HepG2 (cell line): Measurements from ENCODE around the gene TMEM129. TPM values are rescaled to one million over a fixed set of nuclear protein-coding genes. Genes with fewer than 3 reads are reported as not detected.

Experiments
- ATF1 ChIP-seq: IDR thresholded peaks from 2 replicates; pipeline ENCODE4 v1.6.1; 2016; ENCODE audit warnings: mild to moderate bottlenecking, control low read depth
- ATF6 ChIP-seq: sonication (generic); formaldehyde crosslinking; conservative IDR thresholded peaks from 2 replicates; pipeline ENCODE4 v1.4.0; 2020; ENCODE audit warnings: missing genetic modification reagents
- CENPX ChIP-seq: sonication (generic); formaldehyde crosslinking; IDR thresholded peaks from 2 replicates; pipeline ENCODE4 v1.9.0; 2021; ENCODE audit warnings: mild to moderate bottlenecking, missing genetic modification reagents, moderate library complexity
- ELK4 ChIP-seq: sonication (generic); formaldehyde crosslinking; IDR thresholded peaks from 2 replicates; pipeline ENCODE4 v1.9.0; 2021; ENCODE audit warnings: missing genetic modification reagents, borderline replicate concordance
- GTF3A ChIP-seq: sonication (generic); formaldehyde crosslinking; conservative IDR thresholded peaks from 2 replicates; pipeline ENCODE4 v1.4.0; 2020; ENCODE audit warnings: mild to moderate bottlenecking, missing genetic modification reagents
- HMGA1 ChIP-seq: sonication (generic); formaldehyde crosslinking; conservative IDR thresholded peaks from 2 replicates; pipeline ENCODE4 v1.4.0; 2020; ENCODE audit warnings: missing genetic modification reagents
- HOXA5 ChIP-seq: sonication (generic); formaldehyde crosslinking; IDR thresholded peaks from 2 replicates; pipeline ENCODE4 v1.4.0; 2020; ENCODE audit warnings: missing genetic modification reagents
- LCORL ChIP-seq, 2 experiments: fragments of 450-650 bp in 1 of 2; sonication (generic) in 1 of 2; formaldehyde crosslinking in 1 of 2; IDR thresholded peaks; 2 replicates each; pipeline versions ENCODE4 v1.5.0 to v1.6.1; 2017 to 2020; ENCODE audit warnings: antibody characterized with exemption in 1 of 2, missing genetic modification reagents in 1 of 2
- POLR2A ChIP-seq, 2 experiments: IDR thresholded peaks; 2 replicates each; pipeline ENCODE4 v1.6.1; 2011; ENCODE audit warnings: low read depth in 2 of 2, low read length in 2 of 2, mild to moderate bottlenecking in 1 of 2, moderate library complexity in 1 of 2; ENCODE audit not compliant: insufficient read depth in 1 of 2
- REXO4 ChIP-seq: sonication (generic); formaldehyde crosslinking; IDR thresholded peaks from 2 replicates; pipeline ENCODE4 v1.8.0; 2022; ENCODE audit warnings: missing genetic modification reagents, mild to moderate bottlenecking, borderline replicate concordance
- TBX3 ChIP-seq: fragments of 450-650 bp; IDR thresholded peaks from 2 replicates; pipeline ENCODE4 v1.6.1; 2017; ENCODE audit warnings: antibody characterized with exemption, mild to moderate bottlenecking, inconsistent platforms, borderline replicate concordance
- TCF7L2 ChIP-seq: IDR thresholded peaks from 2 replicates; pipeline ENCODE4 v1.6.1; 2011; ENCODE audit warnings: mild to moderate bottlenecking, low read depth, low read length, moderate library complexity
- TFE3 ChIP-seq: IDR thresholded peaks from 2 replicates; pipeline ENCODE4 v1.6.1; 2016
- ZEB1 ChIP-seq: IDR thresholded peaks from 2 replicates; pipeline ENCODE4 v1.6.1; 2012; ENCODE audit warnings: mild to moderate bottlenecking, low read depth, inconsistent platforms; ENCODE audit not compliant: insufficient replicate concordance
- ZNF280D ChIP-seq: sonication (generic); formaldehyde crosslinking; IDR thresholded peaks from 2 replicates; pipeline ENCODE4 v1.5.1; 2020; ENCODE audit warnings: mild to moderate bottlenecking, missing genetic modification reagents
- ZNF296 ChIP-seq: sonication (generic); formaldehyde crosslinking; conservative IDR thresholded peaks from 2 replicates; pipeline ENCODE4 v1.5.0; 2020; ENCODE audit warnings: mild to moderate bottlenecking, missing genetic modification reagents
- ZNF367 ChIP-seq: sonication (generic); formaldehyde crosslinking; IDR thresholded peaks from 2 replicates; pipeline ENCODE4 v1.4.0; 2020; ENCODE audit warnings: missing genetic modification reagents, borderline replicate concordance
- ZNF605 ChIP-seq: sonication (generic); formaldehyde crosslinking; IDR thresholded peaks from 2 replicates; pipeline ENCODE4 v1.8.0; 2022; ENCODE audit warnings: mild to moderate bottlenecking, missing genetic modification reagents
- ZNF616 ChIP-seq: sonication (generic); formaldehyde crosslinking; IDR thresholded peaks from 2 replicates; pipeline ENCODE4 v1.5.0; 2020; ENCODE audit warnings: low read depth, mild to moderate bottlenecking, missing genetic modification reagents
- ZNF883 ChIP-seq: sonication (generic); formaldehyde crosslinking; IDR thresholded peaks from 2 replicates; pipeline ENCODE4 v1.5.1; 2020; ENCODE audit warnings: mild to moderate bottlenecking, missing genetic modification reagents; ENCODE audit errors: not compliant biosample characterization
- ZSCAN21 ChIP-seq: sonication (generic); formaldehyde crosslinking; IDR thresholded peaks from 2 replicates; pipeline ENCODE4 v1.8.0; 2022; ENCODE audit warnings: mild to moderate bottlenecking, missing genetic modification reagents, moderate library complexity, borderline replicate concordance
- polyA plus RNA-seq, 8 experiments: library from polyadenylated mRNA; depleted of rRNA in 3 of 8; stranded (reverse) in 7 of 8; unstranded in 1 of 8; fragments of >200 nt; fragmentation: Illumina TruSeq in 4 of 8; extraction: Trizol in 4 of 8; gene quantifications; 2 replicates each; pipeline versions ENCODE4 v1.2.1 to v1.2.3, GENCODE V29; 2011 to 2016; ENCODE audit warnings: low read depth in 4 of 8, missing spikeins in 1 of 8, mixed read lengths in 1 of 8; ENCODE audit not compliant: insufficient read depth in 1 of 8
- total RNA-seq, 5 experiments: library from RNA; depleted of rRNA; stranded (reverse); fragments of >200 nt; fragmentation: Illumina TruSeq; extraction: Trizol; gene quantifications; 2 replicates each; pipeline ENCODE4 v1.2.3, GENCODE V29; 2016; ENCODE audit warnings: low read depth in 1 of 5

The TMEM129 gene
- total and polyA plus RNA-seq, 2 of the 13 experiments (the other 11 are each of a cell fraction or from before 2014, with no cell fraction given): 19.0 to 25.8 TPM

DNA sequence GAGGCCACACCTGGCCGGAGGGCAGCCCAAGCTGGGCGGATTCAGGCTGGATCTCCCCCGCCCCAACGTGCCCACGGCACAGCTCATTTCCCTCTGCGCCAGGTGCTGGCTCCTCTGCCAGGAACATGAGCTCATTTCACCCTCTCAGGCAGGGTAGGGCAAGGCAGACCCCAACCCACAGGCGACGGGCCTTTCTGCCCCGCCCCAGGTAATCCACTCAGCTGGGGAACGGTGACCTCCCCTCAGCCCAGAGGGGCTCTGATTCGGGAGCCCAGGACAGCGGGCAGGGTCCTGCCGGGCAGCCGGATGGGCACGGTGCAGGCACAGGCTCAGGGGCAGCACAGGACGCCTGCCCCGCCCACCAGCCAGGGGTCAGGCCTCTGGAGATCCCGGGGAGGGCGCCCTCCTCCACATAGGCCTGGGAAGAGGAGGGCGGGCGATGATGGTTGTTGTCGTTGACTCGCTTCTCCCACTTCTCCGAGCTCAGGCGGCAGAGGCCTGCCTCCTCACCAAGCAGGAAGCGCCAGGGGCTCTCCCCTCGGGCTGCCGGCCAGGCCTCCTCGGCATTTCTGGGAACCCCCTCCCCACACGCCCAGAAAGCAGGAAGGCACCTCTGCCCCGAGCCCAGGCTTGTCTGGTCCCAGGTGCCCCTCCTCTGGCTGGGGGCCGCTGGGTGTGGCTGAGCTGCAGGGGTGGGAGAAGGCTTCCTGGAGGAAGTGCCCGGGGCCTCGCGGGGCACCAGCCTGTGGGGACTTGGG, 31.3 kb upstream of the TMEM129 start (continued):
- no peak for TF ChIP-seq TCF7L2
- no peak for TF ChIP-seq GTF3A (CRISPR knock-in tag)
- TF ChIP-seq ATF6 (CRISPR knock-in tag): no peak
- no peak for TF ChIP-seq HMGA1 (CRISPR knock-in tag)
- no peak for TF ChIP-seq REXO4 (CRISPR knock-in tag)
- no peak; the same call in 1 of the 2 replicates for TF ChIP-seq ZNF616 (CRISPR knock-in tag)
- TF ChIP-seq ATF1: no peak
- no peak for TF ChIP-seq TBX3
- TF ChIP-seq TFE3 (CRISPR knock-in tag): 0 out of 2 replicates have a peak, but pooled peaks have one; percentile 1
- no peak for TF ChIP-seq ZNF367 (CRISPR knock-in tag)
- TF ChIP-seq POLR2A (IDR thresholded peaks at IDR 0.05; ENCODE audit: insufficient read depth in 1 of 2, low read depth in 2 of 2, low read length in 2 of 2): no peak
- TF ChIP-seq LCORL (IDR thresholded peaks at IDR 0.05): no peak
- peak; percentile 77 for TF ChIP-seq LCORL (CRISPR knock-in tag; IDR thresholded peaks at IDR 0.05)
- TF ChIP-seq ZNF280D (CRISPR knock-in tag): no peak
- no peak for TF ChIP-seq ZSCAN21 (CRISPR knock-in tag)
- TF ChIP-seq HOXA5 (CRISPR knock-in tag): peak; percentile 23; the same call in 1 of the 2 replicates
- no peak for TF ChIP-seq ZNF605
- no peak for TF ChIP-seq ZNF296 (CRISPR knock-in tag)
- no peak for TF ChIP-seq CENPX (CRISPR knock-in tag)
- no peak for TF ChIP-seq ZEB1
- no peak for TF ChIP-seq ELK4 (CRISPR knock-in tag)
- TF ChIP-seq ZNF883 (CRISPR knock-in tag): no peak
